ENCODE measurements around the gene TIGD4. TPM values are rescaled to one million over a fixed set of nuclear protein-coding genes. Genes with fewer than 3 reads are reported as not detected.

The TIGD4 gene
- total RNA-seq, 1 experiment from 2014 or later: 1.9 TPM

GRCh38 chr4:152728343-152728742 is 51.2 kb downstream of the TIGD4 start (continued):
- TF ChIP-seq ATF3 (CRISPR knock-in tag; conservative IDR thresholded peaks at IDR 0.05): no peak
- TF ChIP-seq CREB1 (CRISPR knock-in tag; IDR thresholded peaks at IDR 0.05): no peak

DNA sequence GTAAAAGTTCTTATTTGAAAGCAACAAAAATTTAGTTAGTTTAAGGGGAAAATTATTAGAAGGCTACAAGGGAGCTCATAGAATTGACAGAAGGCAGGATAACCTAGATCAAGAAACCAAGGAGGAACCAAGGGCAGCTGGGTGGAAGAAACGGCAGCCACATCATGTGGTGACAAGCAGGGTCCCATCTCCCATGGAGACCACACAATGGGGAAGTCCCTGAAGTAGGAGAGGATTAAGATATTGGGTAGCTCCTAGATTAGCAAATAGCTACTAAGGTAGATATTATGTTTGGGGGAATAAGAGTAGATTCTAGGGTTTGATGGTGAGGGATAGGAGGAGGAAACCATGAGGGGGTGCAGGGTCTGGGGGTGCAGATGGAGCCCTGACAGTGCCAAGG is 51.7 kb downstream of the TIGD4 start:
- Mint-ChIP-seq H3K9me3 (peaks cover 12% of the 10 kb centered on the region), H3K27me3 (ENCODE audit: low read depth) (peaks cover 8% of the 10 kb centered on the region), H3K4me3 (no peak overlapping the region), H3K27ac (no peak overlapping the region), H3K36me3 (no peaks in the 10 kb centered on the region), H3K4me1 (no peaks in the 10 kb centered on the region)
- DNase-seq (ENCODE audit: low spot score) (no peak), ATAC-seq (no peak)
- ChIA-PET CTCF (interaction anchor here (0.6 to 1.3 kb wide), 2 partner anchors 227 to 273 kb away, joined by 3 to 4 read pairs; no protein-coding TSS in a partner anchor), POLR2A (interaction anchor here (0.7 kb wide), 1 partner anchor 60 kb away, joined by 3 read pairs; no protein-coding TSS in a partner anchor)
- TF ChIP-seq ZBTB21 (CRISPR knock-in tag; IDR thresholded peaks at IDR 0.05; ENCODE audit: borderline replicate concordance) (no peak), RORB (CRISPR knock-in tag; IDR thresholded peaks at IDR 0.05) (no peak), TP53 (CRISPR knock-in tag; IDR thresholded peaks at IDR 0.05) (no peak), ELF4 (CRISPR knock-in tag; IDR thresholded peaks at IDR 0.05; ENCODE audit: low read depth) (no peak), NR3C1 (CRISPR knock-in tag; conservative IDR thresholded peaks at IDR 0.05; ENCODE audit: low read depth) (no peak), PRRX2 (CRISPR knock-in tag; IDR thresholded peaks at IDR 0.05) (no peak), KAT7 (CRISPR knock-in tag; IDR thresholded peaks at IDR 0.05; ENCODE audit: borderline replicate concordance) (no peak), HMGXB4 (CRISPR knock-in tag; IDR thresholded peaks at IDR 0.05) (no peak), CTCF (IDR thresholded peaks at IDR 0.05) (no peak), USF2 (CRISPR knock-in tag; IDR thresholded peaks at IDR 0.05) (no peak), MYBL2 (CRISPR knock-in tag; IDR thresholded peaks at IDR 0.05) (no peak), RELA (CRISPR knock-in tag; IDR thresholded peaks at IDR 0.05; ENCODE audit: borderline replicate concordance) (no peak), ZBTB43 (CRISPR knock-in tag; IDR thresholded peaks at IDR 0.05) (no peak), MAX (CRISPR knock-in tag; IDR thresholded peaks at IDR 0.05) (no peak), NR2C2 (CRISPR knock-in tag; IDR thresholded peaks at IDR 0.05) (no peak)
- TF ChIP-seq, protein P1, sequence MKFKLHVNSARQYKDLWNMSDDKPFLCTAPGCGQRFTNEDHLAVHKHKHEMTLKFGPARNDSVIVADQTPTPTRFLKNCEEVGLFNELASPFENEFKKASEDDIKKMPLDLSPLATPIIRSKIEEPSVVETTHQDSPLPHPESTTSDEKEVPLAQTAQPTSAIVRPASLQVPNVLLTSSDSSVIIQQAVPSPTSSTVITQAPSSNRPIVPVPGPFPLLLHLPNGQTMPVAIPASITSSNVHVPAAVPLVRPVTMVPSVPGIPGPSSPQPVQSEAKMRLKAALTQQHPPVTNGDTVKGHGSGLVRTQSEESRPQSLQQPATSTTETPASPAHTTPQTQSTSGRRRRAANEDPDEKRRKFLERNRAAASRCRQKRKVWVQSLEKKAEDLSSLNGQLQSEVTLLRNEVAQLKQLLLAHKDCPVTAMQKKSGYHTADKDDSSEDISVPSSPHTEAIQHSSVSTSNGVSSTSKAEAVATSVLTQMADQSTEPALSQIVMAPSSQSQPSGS (CRISPR knock-in tag; IDR thresholded peaks at IDR 0.05; ENCODE audit: borderline replicate concordance, low read depth): no peak
